Tibial nerve (tissue), 3 donors: ENCODE data around the gene CRYGN.

Experiments
- POLR2A ChIP-seq, 2 donors: fragments of 450-650 bp; IDR thresholded peaks; one replicate each; pipeline ENCODE4 v1.6.1; 2017; ENCODE audit warnings: antibody characterized with exemption in 2 of 2, mild to moderate bottlenecking in 2 of 2, moderate library complexity in 2 of 2
- TF ChIP-seq, protein P1 (sequence below), 5 experiments: fragments of 200-600 bp in 3 of 5; fragments of 450-650 bp in 2 of 5; sonication (generic) in 3 of 5; IDR thresholded peaks; one replicate each; pipeline ENCODE4 v1.5.1; 2016 to 2019; ENCODE audit warnings: antibody characterized with exemption in 5 of 5, mild to moderate bottlenecking in 3 of 5, moderate library complexity in 2 of 5

GRCh38 chr7:151394076-151395035 is 45.6 kb downstream of the CRYGN start:
- TF ChIP-seq, protein P1, sequence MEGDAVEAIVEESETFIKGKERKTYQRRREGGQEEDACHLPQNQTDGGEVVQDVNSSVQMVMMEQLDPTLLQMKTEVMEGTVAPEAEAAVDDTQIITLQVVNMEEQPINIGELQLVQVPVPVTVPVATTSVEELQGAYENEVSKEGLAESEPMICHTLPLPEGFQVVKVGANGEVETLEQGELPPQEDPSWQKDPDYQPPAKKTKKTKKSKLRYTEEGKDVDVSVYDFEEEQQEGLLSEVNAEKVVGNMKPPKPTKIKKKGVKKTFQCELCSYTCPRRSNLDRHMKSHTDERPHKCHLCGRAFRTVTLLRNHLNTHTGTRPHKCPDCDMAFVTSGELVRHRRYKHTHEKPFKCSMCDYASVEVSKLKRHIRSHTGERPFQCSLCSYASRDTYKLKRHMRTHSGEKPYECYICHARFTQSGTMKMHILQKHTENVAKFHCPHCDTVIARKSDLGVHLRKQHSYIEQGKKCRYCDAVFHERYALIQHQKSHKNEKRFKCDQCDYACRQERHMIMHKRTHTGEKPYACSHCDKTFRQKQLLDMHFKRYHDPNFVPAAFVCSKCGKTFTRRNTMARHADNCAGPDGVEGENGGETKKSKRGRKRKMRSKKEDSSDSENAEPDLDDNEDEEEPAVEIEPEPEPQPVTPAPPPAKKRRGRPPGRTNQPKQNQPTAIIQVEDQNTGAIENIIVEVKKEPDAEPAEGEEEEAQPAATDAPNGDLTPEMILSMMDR (IDR thresholded peaks at IDR 0.05): no peak
- no peak for TF ChIP-seq POLR2A (IDR thresholded peaks at IDR 0.05)
